HG02798 (cell line): ENCODE measurements around the gene COBL.

Experiments
- ATAC-seq: cut with Tn5 transposase; IDR thresholded peaks from one replicate; pipeline ENCODE4 v1.9.1; 2021; ENCODE audit warnings: mild to moderate bottlenecking; ENCODE audit not compliant: unreplicated experiment, poor library complexity

The COBL gene

DNA sequence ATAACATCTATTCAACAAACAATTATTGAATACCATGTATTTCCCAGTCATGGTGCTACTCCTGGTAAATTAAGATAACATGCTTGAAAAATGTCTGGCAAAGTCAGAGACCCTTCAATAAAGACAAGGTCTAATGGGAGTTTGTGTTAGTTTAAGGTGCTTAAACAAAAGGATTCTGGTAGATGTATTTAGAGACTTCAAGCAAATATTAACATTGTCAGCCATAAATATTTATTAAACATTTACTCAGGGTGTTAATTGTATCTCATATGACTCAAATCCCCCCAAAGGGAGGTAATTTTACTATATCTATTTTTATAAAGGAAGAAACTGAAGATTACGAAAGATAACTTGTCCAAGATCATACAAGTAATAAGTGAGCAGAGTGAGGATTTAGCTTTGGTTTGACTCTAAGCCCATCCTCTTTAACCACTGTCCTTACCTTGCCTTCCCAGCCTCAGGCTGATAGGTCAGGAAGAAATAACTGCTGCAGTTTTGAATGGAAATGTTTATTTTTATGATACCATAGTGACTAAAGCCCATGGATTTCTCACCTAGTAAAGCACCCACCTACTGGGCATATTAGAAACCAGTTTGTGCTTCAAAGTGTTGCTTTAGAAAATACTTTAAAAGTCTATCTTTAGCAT is 215.4 kb downstream of the COBL start:
- ATAC-seq: no peak

DNA sequence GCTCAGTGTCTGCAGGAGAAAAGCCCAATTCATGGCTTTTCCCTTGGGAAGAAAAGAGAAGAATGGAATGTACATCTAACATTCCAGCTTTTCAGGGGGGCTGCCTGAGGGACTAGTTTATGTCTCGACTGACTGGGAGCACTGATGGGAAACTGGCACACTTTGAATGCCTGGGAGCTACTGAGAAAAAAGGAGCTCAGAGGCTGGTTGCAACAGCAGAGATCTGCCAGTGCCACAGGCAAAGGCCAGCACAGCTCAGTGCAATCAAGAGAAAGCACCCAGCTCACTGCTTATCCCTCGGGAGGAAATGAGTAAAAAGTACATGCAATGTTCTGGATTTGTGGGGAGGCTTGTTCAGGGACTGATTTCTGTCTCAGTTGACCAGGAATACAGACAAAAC is 226.2 kb downstream of the COBL start:
- no peak for ATAC-seq

DNA sequence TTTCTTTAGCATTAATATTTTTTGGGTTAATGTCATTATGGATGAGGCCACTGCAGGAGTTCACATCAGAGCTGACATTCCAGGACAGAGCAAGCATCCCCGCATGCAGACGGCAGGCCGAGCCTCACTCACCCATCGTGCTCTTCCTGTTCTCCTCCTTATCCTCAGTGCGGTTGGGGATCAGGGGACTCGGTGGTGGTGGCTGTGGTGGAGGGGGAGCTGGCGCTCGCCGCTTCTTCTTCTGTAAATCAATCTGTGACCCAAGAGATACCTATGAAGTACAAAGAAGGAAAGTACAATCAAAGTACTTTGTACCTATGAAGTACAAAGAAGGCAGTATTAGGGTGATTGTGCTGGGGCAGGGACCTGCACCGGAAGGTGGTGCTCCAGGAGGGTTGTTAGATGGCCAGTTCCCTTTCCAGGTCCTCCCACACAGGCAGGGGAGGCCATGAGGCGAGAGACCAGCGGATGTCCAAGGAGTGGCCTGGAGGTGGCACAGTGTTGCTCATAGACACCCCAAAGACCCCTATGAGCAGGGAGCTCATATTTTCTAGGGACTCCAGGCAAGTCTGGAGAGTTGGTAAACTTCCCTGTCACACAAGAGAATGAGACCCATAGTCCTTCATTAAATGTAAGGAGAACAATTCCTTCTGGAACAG is 231.4 kb downstream of the COBL start:
- ATAC-seq: no peak

DNA sequence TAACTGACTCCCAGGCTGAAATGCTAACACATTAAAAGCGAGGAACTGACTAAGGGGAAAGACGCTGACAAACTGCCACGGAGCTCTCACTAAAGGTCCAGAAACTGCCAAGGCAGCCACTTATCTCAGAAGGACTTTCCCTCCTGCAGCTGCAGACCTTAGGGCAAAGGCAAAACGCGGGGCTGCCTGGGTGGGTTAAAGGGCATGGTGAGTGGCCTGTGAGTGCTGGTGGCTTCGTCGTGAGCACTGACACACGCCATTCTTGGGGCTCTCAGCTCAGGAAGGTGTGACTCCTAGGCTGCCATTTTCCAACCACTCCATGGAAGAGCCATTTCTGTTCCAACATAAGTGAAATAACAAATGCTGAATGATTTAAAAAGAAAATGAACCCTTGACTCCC is 232.5 kb downstream of the COBL start:
- ATAC-seq: no peak

DNA sequence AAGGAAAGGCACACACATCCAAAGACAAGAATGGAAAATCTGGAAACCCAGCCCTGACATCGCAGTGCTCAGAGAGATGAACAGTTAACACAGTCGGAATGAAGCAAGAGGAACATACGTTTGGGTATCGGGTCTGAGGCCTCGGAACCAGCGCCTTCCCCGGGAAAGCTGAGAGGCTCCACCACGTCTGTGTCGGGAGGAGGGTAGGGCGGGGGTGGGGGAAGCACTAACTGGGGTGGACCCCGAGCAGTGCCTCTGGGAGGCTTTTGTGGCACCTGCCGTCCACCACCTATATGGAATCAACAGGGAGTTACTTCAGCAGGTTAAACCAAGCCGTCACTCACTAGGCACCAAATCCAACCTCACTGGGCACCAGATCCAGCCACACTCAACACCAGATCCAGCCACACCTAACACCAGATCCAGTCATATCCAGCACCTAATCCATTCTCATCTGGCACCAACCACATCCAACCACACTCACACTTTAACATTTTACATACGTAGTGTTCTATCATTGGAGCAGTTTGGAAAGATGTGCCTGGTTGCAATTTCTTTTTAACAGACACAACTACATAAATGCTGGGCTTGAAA is 233.6 kb downstream of the COBL start:
- ATAC-seq: no peak

DNA sequence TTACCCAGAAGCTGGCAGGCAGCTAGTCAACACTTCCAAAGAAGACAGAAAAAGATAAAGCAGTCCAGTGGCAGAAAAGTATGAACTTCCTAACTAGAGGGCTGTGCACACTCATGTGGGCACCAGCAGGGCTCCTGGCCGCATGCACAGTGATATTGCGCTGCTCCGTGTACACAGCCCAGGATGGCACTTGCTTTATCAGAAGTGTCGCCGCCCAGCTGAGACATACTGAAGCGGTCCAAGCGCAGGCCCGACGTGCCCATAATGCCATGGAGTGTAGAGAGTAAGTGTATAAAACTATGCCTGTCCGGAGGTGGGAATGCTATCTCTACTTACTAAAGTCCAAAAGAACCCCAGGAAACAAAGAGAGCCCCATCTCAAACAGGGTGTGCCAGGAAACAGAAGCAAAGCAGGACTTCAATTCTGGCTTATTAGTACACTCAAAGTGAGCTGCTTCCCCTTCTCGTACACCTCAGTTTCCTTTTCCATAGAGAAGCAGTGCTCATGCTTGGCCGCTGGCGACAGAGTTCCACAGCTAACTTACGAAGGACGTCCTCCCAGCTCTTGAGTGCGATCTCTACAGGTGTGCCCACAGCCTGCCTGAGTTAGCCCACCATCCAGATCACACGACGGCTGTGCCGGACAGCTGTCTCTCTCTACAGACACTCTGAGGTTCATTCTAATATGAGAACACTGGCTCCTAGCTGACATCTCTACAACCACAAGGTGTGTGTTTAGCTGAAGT is 234.3 kb downstream of the COBL start:
- ATAC-seq: no peak

DNA sequence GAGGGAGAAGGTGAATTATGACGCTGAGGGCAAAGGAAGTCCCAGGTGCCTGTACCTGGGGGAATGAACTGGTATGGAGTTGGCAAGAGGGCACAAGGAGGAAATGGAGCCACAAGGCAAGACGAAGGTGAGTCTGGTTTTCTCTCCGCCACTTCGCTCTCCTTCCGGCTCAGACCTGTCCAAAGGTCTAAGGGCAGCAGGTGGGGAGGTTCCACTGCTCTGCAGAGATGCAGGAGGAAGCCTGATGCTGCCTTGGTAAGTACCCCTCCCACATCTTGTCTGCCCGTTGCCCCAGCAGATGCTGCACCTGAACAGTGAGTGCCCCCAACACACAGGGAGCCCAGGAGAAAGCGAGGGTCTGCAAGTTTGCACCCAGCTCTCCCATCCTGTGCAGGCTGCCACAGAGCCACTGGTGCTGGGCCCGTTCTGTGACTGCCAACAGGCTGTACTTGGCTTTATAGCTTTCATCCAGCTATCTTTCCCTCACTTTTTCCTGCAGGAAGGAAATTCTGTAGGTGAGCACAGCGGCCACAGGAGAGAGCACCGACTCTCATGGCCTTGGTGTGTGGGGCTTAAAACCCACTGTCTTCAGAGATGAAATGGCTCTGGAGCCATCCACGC is 235.2 kb downstream of the COBL start:
- no peak for ATAC-seq

DNA sequence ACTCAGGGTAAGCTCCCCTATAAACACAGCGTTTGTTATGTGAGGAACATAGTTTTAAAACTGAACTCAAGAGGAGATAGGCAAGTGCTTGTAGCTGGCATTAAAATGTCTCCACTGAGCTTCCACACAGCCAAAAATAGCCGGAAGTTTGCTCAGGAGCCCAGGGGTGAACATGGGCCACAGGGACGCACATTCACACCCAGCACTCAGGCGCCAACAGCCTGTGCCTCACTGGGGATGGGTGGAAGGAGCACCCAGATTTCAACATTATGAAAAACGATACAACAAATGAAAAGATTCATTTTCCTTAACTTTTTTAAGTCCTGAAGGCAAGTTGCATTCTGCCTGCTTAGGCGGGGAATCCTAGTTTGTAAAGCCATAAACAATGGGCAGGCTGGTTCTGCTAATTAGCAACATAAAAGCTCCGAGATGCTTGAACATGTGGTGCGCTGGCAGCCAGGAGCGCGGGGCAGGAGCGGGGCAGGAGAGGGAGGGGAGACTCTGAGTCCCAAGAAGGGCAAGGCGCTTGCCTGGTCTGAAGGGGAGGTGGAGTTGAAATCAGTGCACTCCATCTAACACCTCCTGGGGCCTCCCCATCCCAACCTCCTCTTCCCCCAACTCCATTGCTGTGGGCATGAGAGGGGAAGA is 235.9 kb downstream of the COBL start:
- ATAC-seq: no peak

DNA sequence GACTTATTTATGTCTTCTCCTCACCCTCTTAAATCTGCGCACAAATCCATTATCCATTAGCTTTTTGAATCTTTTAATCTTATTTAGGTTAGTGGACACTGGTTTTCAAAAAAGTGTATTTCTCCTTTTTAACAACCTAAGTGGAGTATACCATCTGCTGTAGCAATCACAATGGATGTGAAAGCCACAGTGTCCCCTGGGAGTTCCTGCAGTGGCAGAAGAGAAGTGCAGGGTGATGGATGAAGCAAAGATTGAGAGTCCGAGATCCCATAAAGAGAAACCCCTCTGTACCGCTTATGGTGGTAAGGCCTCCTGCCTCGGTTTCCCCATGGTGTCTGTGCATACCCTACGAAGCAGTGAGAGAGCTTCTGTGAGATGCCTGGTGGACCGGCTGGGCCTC is 236.4 kb downstream of the COBL start:
- no peak for ATAC-seq

DNA sequence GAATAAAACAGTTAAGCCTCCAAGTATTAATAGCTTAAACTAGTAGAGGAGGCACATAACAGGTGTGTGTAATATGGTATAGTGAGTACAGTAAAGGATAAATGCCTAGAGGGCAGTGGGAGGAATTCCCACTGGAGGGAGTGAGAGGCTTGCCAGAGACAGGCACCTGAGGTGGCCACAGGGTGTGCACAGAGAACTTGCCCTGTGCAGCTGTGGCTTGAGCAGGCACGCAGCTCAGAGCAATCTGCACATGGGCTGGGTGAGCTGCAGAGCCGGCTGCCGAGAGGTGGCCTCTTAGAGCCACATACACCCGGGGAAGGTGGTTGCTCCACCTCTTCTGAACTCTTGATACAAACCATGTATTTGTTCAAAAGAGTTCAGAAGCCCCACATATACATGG is 237.1 kb downstream of the COBL start:
- no peak for ATAC-seq

DNA sequence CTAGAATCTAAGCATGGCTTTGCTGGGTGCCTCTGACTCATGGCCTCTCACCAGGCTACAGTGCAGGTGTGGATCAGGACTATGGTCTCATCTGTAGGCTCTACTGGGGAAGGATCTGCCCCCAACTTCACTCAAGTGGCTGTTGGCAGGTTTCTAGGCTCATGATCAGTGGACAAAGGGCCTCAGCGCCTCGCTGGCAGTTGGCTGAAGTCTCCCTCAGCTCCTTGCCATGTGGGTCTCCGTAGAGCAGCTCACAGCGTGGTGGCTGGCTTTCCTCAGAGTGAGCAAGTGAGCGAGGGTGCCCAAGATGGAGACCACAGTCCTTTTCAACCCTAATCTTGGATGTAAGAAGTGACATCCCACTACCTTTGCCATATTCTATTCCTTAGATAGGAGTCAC is 238.0 kb downstream of the COBL start:
- no peak for ATAC-seq

DNA sequence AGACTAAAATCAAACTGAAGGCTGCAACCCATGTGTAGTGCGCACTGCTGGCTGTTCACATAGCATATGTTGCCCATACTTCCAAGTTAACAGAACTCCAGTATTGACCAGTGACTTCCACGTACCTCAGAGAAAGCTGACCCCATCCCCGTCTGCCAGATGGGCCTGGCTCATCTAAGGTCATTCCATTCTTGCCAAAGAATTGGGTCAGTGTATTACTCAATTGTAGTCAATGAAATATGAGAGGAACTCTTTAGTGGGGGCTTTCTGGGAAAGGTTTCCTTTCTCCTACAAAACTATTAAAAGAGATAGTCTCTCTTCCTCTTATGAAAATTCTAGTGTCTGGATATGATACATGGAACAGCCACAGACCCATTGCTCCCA is 238.6 kb downstream of the COBL start:
- ATAC-seq: no peak

DNA sequence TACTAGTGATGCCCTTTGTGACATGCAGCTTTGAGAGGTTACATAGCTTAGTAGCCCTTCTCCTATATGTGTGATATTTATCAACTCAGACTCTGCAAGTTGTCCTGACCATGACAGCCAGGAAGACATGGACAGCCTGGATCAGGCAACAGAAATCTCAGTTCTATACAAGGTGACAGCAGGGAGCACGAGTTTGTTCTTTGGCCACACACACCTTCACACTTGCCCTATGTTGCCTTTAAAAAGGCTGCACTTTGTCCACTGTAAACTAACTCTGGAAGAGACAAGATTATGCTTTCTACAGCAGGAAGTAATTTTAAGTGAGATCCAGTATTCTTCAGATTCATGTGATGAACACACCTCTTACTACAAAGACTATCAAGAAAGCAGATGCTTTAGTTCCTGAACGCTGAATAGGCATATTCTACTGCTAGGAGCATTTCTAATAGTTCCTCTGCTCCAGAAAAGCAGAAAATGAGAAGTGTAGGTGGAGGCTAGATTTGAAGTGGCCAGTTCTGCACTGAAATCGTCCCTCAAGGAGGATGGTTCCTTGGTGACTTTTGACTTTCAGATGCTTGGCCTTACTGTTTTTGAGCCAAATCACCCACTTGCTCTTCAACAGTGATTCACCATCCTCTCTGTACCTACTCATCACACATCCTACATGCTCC is 239.2 kb downstream of the COBL start:
- ATAC-seq: no peak

DNA sequence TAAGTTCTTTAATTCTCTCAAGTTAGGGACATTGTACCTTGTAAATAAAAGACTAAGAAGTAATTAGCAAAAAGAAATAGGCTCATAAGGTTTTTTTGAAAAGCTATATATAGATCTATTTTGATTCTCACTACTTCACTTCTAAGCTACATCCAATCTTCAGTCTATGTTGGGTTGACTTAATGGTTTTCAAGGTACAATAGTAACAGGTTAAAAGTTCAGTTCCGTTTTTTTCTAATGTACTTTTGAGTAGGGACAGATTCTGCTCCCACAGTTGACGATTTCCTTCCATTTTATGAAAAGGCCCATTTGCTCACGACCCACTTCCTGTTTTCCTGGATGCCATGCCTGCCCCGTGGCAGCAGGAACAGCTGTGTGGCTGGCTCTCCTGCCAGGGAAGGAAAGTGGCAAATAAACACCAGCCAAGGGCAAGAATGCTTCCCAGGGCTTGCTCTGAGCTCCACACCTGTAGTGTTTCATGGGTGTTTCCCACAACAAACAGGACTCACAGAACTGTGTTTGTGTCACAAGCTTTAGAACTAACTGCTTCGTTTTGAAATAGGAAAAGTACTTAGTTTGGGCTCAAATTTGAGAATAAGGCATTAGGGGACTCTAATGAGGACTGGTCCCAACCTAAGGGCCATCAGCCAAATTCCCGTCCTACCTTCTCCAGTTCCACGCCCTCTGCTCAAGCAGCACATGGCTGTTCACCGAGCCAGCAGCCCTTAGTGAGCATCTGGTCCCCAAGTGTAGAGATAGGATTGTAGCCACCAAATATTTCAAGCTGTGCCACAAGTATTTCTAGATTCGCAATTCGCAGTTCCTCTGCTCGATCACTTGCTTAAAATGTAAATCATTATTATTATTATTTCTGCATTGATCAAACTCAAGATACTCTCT is 240.7 kb downstream of the COBL start:
- no peak for ATAC-seq

DNA sequence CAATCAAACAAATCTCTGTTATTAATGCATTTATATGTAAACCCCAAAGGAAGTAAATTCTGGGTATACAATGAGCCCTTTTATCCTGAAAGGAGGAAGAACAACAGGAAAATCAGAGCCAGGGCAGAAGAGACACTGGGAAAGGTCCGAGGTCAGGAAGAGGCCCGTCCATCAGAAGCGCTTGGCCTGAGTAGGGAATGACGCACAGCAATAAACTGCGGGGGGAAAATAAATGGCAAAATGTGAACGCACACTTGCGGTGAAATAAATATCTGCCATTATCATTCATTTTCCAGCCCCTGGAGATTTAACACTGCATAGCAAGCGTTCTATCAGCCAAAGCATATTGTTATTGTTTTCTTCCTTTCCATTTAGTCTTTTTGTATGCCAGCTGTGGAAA is 243.4 kb downstream of the COBL start:
- ATAC-seq: no peak

DNA sequence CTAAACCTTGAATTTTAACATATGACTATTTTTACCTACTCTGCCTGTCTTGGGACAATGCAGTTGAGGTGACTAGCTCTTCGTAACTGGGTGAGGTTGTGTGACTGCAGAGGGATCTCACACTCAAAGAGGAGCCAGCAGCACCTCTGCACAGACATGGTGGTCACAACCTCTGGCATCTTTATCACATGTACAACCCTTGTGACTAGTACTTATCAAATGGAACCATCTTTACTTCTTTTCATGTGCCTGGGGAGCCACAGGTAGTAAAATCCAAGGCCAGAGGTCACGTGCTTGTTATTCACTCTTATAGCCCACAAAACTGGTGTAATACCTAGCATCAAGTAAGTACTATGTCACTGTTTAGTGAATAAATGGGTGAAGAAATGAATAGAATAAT is 244.3 kb downstream of the COBL start:
- ATAC-seq: no peak

DNA sequence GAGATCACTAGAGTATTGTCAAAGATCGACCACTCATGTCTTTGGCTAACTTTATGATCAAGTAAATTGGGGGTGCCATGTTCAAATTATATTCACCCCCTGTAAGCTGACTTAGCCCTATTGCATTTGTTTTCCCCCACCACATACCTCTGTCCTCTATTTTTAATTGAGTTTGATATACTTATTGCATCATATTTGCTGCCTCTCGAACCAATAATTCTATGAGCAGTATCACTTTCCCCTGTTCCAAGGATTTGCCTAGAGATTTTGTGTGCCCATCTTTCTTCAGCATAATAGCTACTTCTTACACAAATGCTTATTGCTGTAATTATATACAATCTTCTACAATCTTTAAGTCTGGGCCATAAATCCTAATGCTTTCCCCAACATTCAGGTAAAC is 245.2 kb downstream of the COBL start:
- ATAC-seq: no peak

DNA sequence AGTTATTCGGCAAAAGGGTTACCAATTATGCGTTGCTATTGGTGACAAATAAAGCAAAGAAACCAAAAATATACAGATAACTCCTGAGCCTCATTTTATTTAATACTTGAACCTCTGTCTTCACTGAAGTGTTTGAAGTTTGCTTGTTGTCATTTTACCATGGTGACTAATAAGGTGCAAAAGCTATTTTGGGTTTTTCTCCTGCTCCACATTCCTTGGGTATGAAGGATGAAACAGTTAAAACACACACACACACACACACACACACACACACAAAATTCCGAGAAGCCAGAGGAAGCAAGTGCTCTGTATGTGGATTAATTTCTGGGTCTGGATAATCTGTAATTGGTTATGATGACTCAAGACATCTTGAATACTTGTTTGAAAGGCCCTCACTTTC is 246.5 kb downstream of the COBL start:
- no peak for ATAC-seq
